ENCODE measurements around the gene PABPC1L2B.
"Not testable (repeated sequence)": the region's sequence is repeated elsewhere in the genome, so short reads cannot be mapped to it uniquely, and the experiment has no call there.

The PABPC1L2B gene

GRCh38 chrX:73002733-73003132, at the start of gene PABPC1L2B:
Gene PABPC1L2B, plus strand, starts transcription at chrX:73002939. Its CDS starts 704 bp downstream, at chrX:73003643.
- in situ Hi-C loops (cut with MboI; ENCODE audit: low sequenced_read_pairs): not testable (repeated sequence)

GRCh38 chrX:72959971-72960370, 42.8 kb upstream of the PABPC1L2B start:
- in situ Hi-C loops (cut with MboI; ENCODE audit: low sequenced_read_pairs): not testable (repeated sequence)

- in situ Hi-C loops (cut with MboI; ENCODE audit: low sequenced_read_pairs): not testable (repeated sequence)
Measured at GRCh38 chrX:72971859-72972258, 30.9 kb upstream of the PABPC1L2B start.

- in situ Hi-C loops (cut with MboI; ENCODE audit: low sequenced_read_pairs): not testable (repeated sequence)
Measured at GRCh38 chrX:72974885-72975284, 27.9 kb upstream of the PABPC1L2B start.

GRCh38 chrX:72980894-72981469, 21.8 kb upstream of the PABPC1L2B start:
- in situ Hi-C loops (cut with MboI; ENCODE audit: low sequenced_read_pairs): not testable (repeated sequence)

GRCh38 chrX:73004032-73004431, 1.3 kb downstream of the PABPC1L2B start:
- in situ Hi-C loops (cut with MboI; ENCODE audit: low sequenced_read_pairs): not testable (repeated sequence)

GRCh38 chrX:73021361-73022092, 18.8 kb downstream of the PABPC1L2B start:
- in situ Hi-C loops (cut with MboI; ENCODE audit: low sequenced_read_pairs): no loop called here

GRCh38 chrX:73022093-73022445, 19.3 kb downstream of the PABPC1L2B start:
- in situ Hi-C loops (cut with MboI; ENCODE audit: low sequenced_read_pairs): not testable (repeated sequence)

GRCh38 chrX:73028876-73029275, 26.1 kb downstream of the PABPC1L2B start:
- in situ Hi-C loops (cut with MboI; ENCODE audit: low sequenced_read_pairs): no loop called here
